ENCODE results near the gene PUSL1.
"Not testable (repeated sequence)": the region's sequence is repeated elsewhere in the genome, so short reads cannot be mapped to it uniquely, and the experiment has no call there.

PUSL1 gene

GRCh38 chr1:1314678-1315335 is 6.4 kb downstream of the PUSL1 start:
- Histone ChIP-seq H3K36me3 (ENCODE audit: insufficient read depth, low read length) (peaks cover 52% of the 10 kb centered on the region; the same call in 1 of the 2 replicates), H3K27ac (no peak overlapping the region), H3K4me3 (no peak overlapping the region), H3K9ac (ENCODE audit: insufficient read length) (no peak overlapping the region), H3K9me3 (ENCODE audit: low read depth, low read length) (no peaks in the 10 kb centered on the region)
- TF ChIP-seq FOXP2 (optimal IDR thresholded peaks at IDR 0.05; ENCODE audit: control extremely low read depth, extremely low read length, insufficient read depth), result no peak
- DNase-seq (ENCODE audit: low read depth, low spot score), result no peak

DNA sequence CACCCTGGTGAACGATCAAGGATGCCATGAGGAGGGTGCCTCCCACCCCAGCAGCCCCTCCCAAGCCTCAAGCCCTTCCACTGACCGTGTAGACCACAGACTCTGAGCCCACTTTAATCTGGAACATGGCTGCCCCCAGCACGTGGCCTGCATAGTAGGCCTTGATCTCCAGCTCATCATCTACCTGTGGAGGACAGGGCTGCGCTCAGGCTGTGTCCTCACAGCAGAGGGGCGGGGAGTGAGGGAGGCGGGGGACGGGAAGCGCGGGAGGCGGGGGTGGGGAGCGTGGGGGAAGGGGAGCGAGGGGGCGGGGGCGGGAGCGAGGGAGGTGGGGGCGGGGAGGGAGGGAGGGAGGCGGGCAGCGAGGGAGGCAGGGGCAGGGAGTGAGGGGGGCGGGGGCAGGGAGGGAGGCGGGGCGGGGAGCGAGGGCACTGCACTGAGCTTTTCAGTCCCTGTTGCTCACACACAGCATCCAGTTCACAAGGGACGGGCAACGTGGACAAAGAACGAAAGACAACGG is 7.1 kb downstream of the PUSL1 start:
- Histone ChIP-seq H3K9me3 (ENCODE audit: low read depth, low read length) (no peaks in the 10 kb centered on the region), H3K4me3 (no peak overlapping the region), H3K36me3 (ENCODE audit: insufficient read depth, low read length) (peaks cover 52% of the 10 kb centered on the region; the same call in 1 of the 2 replicates), H3K9ac (ENCODE audit: insufficient read length) (no peak overlapping the region), H3K27ac (no peak overlapping the region)
- no peak for DNase-seq (ENCODE audit: low read depth, low spot score)
- no peak for TF ChIP-seq FOXP2 (optimal IDR thresholded peaks at IDR 0.05; ENCODE audit: control extremely low read depth, extremely low read length, insufficient read depth)
- TF ChIP-seq EZH2 (IDR thresholded peaks at IDR 0.05), result no peak

- not testable (repeated sequence) for H3K27ac ChIP-seq; H3K9me3 ChIP-seq (ENCODE audit: low read depth, low read length); H3K9ac ChIP-seq (ENCODE audit: insufficient read length); DNase-seq (ENCODE audit: low read depth, low spot score); H3K4me3 ChIP-seq
- peaks cover 48% of the 10 kb centered on the region; the same call in 1 of the 2 replicates for H3K36me3 ChIP-seq (ENCODE audit: insufficient read depth, low read length)
Observed at GRCh38 chr1:1316199-1316598, 7.8 kb downstream of the PUSL1 start.

DNA sequence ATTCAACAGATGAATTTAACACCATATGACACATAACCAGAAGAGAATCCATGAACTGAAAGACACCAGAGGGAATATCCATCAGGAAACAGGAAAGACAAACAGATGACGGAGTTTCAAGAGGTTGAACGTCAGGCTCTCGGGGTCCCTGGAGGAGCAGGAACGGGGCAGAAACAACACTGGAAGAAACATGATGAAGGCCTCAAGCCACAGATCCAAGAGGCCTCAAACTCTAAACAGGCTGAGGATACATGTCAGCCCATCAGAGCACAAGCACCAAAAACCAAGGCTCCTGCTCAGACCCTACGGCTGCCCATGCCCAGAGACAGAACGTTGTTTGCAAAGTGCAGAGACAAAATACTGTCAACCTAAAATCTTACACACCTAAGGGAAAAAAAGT is 9.0 kb downstream of the PUSL1 start:
- no peak overlapping the region for H3K9ac ChIP-seq (ENCODE audit: insufficient read length)
- TF ChIP-seq POLR2AphosphoS5 (IDR thresholded peaks at IDR 0.05; ENCODE audit: borderline replicate concordance, low read depth, low read length) (no peak), FOXP2 (optimal IDR thresholded peaks at IDR 0.05; ENCODE audit: control extremely low read depth, extremely low read length, insufficient read depth) (no peak), EZH2 (IDR thresholded peaks at IDR 0.05) (no peak)
- H3K9me3 ChIP-seq (ENCODE audit: low read depth, low read length), result no peaks in the 10 kb centered on the region
- DNase-seq (ENCODE audit: low read depth, low spot score), result no peak
- H3K36me3 ChIP-seq (ENCODE audit: insufficient read depth, low read length), result peaks cover 39% of the 10 kb centered on the region; the same call in 1 of the 2 replicates
- H3K27ac ChIP-seq, result peak overlapping the region; percentile 70; the same call in 1 of the 2 replicates
- no peak overlapping the region for H3K4me3 ChIP-seq

- Histone ChIP-seq H3K27ac (peak overlapping the region; percentile 40; the same call in 1 of the 2 replicates), H3K4me3 (no peak overlapping the region), H3K36me3 (ENCODE audit: insufficient read depth, low read length) (peaks cover 32% of the 10 kb centered on the region; the same call in 1 of the 2 replicates), H3K9ac (ENCODE audit: insufficient read length) (no peak overlapping the region), H3K9me3 (ENCODE audit: low read depth, low read length) (no peaks in the 10 kb centered on the region)
- TF ChIP-seq EZH2 (IDR thresholded peaks at IDR 0.05), result no peak
- TF ChIP-seq POLR2AphosphoS5 (IDR thresholded peaks at IDR 0.05; ENCODE audit: borderline replicate concordance, low read depth, low read length), result no peak
- TF ChIP-seq FOXP2 (optimal IDR thresholded peaks at IDR 0.05; ENCODE audit: control extremely low read depth, extremely low read length, insufficient read depth), result no peak
- DNase-seq (ENCODE audit: low read depth, low spot score), result no peak
Observed at GRCh38 chr1:1318131-1318652, 9.8 kb downstream of the PUSL1 start.

- TF ChIP-seq EZH2 (IDR thresholded peaks at IDR 0.05) (no peak), FOXP2 (optimal IDR thresholded peaks at IDR 0.05; ENCODE audit: control extremely low read depth, extremely low read length, insufficient read depth) (no peak), POLR2AphosphoS5 (IDR thresholded peaks at IDR 0.05; ENCODE audit: borderline replicate concordance, low read depth, low read length) (no peak; the same call in 1 of the 2 replicates)
- Histone ChIP-seq H3K9me3 (ENCODE audit: low read depth, low read length) (no peaks in the 10 kb centered on the region), H3K4me3 (no peak overlapping the region), H3K27ac (no peak overlapping the region), H3K9ac (ENCODE audit: insufficient read length) (no peak overlapping the region), H3K36me3 (ENCODE audit: insufficient read depth, low read length) (peaks cover 24% of the 10 kb centered on the region; the same call in 1 of the 2 replicates)
- no peak for DNase-seq (ENCODE audit: low read depth, low spot score)
Observed at GRCh38 chr1:1318777-1319645, 10.6 kb downstream of the PUSL1 start.

DNA sequence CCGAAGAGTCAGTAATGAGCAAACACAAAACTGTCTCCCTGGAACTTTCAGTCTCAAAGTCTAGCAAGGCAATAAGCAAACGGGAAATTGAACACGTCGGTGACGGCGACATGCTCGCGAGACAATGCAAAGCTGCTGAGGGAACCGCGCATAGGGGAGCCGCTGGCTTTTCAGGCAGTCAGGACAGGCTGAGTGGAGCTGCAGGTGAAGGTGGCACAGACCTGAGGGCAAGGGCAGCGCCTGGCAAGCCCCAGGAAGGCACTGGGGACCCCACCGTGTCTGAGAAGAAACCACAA is 11.2 kb downstream of the PUSL1 start:
- Histone ChIP-seq H3K4me3 (no peak overlapping the region), H3K9me3 (ENCODE audit: low read depth, low read length) (no peaks in the 10 kb centered on the region), H3K36me3 (ENCODE audit: insufficient read depth, low read length) (peaks cover 18% of the 10 kb centered on the region; the same call in 1 of the 2 replicates), H3K27ac (no peak overlapping the region), H3K9ac (ENCODE audit: insufficient read length) (no peak overlapping the region)
- no peak for TF ChIP-seq POLR2AphosphoS5 (IDR thresholded peaks at IDR 0.05; ENCODE audit: borderline replicate concordance, low read depth, low read length)
- TF ChIP-seq FOXP2 (optimal IDR thresholded peaks at IDR 0.05; ENCODE audit: control extremely low read depth, extremely low read length, insufficient read depth), result no peak
- TF ChIP-seq EZH2 (IDR thresholded peaks at IDR 0.05), result no peak
- no peak for DNase-seq (ENCODE audit: low read depth, low spot score)

- TF ChIP-seq EZH2 (IDR thresholded peaks at IDR 0.05), result no peak
- no peak for TF ChIP-seq FOXP2 (optimal IDR thresholded peaks at IDR 0.05; ENCODE audit: control extremely low read depth, extremely low read length, insufficient read depth)
- no peak for TF ChIP-seq POLR2AphosphoS5 (IDR thresholded peaks at IDR 0.05; ENCODE audit: borderline replicate concordance, low read depth, low read length)
- no peak for DNase-seq (ENCODE audit: low read depth, low spot score)
- H3K9ac ChIP-seq (ENCODE audit: insufficient read length), result no peak overlapping the region
- no peak overlapping the region for H3K4me3 ChIP-seq
- H3K27ac ChIP-seq, result no peak overlapping the region
- no peaks in the 10 kb centered on the region for H3K9me3 ChIP-seq (ENCODE audit: low read depth, low read length)
- peaks cover 14% of the 10 kb centered on the region; the same call in 1 of the 2 replicates for H3K36me3 ChIP-seq (ENCODE audit: insufficient read depth, low read length)
Observed at GRCh38 chr1:1320666-1321448, 12.5 kb downstream of the PUSL1 start.
